ENCODE results near the gene WDFY4. TPM values are rescaled to one million over a fixed set of nuclear protein-coding genes. Genes with fewer than 3 reads are reported as not detected.

WDFY4 gene
- total RNA-seq, 1 donor from 2014 or later = not detected

DNA sequence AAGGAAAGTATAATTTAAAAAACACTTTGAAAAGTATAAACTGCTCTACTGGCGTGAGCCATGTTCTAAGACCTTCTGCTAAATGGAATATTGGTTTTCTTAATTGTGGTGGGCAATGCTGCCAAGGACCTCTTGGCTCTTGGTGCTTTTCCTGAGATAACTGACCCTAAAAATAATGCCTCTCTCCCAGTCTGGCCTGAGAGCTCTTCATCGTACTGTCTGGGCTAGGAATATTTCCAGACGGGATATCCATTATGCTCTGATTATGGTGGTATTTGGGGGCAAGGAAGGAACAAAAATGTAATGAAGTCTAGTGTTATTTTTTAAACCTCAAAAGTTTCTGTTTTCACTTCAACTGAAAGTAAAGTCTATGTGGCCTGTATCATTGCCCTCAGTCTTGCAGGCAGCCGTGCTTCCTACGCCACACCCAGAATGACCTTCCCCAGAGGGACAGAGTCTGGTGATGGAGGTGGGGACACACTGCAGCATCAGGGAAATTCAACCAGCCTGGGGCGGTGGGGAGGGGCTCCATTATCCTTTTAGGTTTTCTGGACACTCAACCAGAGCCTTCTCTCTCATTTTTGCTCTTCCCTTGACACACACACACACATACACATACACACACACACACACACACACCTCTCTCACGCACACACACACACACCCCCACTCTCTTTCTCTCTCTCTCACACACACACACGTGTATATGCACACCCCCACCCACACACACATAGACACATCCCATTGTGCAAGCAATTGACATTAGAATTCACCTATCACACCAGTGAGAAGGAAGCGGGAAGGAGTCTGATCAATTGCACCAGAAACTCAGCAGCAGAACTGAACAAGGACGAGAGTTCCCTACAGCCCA is 155.4 kb downstream of the WDFY4 start:
- Mint-ChIP-seq H3K4me1 (peaks cover 9% of the 10 kb centered on the region), H3K4me3 (no peak overlapping the region), H3K9me3 (no peaks in the 10 kb centered on the region), H3K27me3 (ENCODE audit: insufficient read depth, low read depth) (no peaks in the 10 kb centered on the region), H3K36me3 (no peaks in the 10 kb centered on the region), H3K27ac (no peak overlapping the region)
- Histone ChIP-seq H3K4me3 (no peak overlapping the region), H2AFZ (replicated peaks) (no peak overlapping the region), H3K4me2 (no peak overlapping the region), H3K36me3 (no peaks in the 10 kb centered on the region), H3F3A (ENCODE audit: low read depth) (no peaks in the 10 kb centered on the region), H4K20me1 (ENCODE audit: low read depth) (no peaks in the 10 kb centered on the region), H3K4me1 (peaks cover 13% of the 10 kb centered on the region), H3K27ac (no peak overlapping the region), H3K9ac (no peak overlapping the region), H3K27me3 (no peaks in the 10 kb centered on the region), H3K9me3 (ENCODE audit: low read depth) (no peaks in the 10 kb centered on the region), H3K79me2 (ENCODE audit: low read depth) (no peaks in the 10 kb centered on the region)
- TF ChIP-seq EZH2 (IDR thresholded peaks at IDR 0.05) (no peak), EZH2phosphoT487 (IDR thresholded peaks at IDR 0.05) (no peak)
- TF ChIP-seq, protein P1, sequence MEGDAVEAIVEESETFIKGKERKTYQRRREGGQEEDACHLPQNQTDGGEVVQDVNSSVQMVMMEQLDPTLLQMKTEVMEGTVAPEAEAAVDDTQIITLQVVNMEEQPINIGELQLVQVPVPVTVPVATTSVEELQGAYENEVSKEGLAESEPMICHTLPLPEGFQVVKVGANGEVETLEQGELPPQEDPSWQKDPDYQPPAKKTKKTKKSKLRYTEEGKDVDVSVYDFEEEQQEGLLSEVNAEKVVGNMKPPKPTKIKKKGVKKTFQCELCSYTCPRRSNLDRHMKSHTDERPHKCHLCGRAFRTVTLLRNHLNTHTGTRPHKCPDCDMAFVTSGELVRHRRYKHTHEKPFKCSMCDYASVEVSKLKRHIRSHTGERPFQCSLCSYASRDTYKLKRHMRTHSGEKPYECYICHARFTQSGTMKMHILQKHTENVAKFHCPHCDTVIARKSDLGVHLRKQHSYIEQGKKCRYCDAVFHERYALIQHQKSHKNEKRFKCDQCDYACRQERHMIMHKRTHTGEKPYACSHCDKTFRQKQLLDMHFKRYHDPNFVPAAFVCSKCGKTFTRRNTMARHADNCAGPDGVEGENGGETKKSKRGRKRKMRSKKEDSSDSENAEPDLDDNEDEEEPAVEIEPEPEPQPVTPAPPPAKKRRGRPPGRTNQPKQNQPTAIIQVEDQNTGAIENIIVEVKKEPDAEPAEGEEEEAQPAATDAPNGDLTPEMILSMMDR (IDR thresholded peaks at IDR 0.05) = no peak
- DNase-seq (ENCODE audit: low spot score) = no peak

DNA sequence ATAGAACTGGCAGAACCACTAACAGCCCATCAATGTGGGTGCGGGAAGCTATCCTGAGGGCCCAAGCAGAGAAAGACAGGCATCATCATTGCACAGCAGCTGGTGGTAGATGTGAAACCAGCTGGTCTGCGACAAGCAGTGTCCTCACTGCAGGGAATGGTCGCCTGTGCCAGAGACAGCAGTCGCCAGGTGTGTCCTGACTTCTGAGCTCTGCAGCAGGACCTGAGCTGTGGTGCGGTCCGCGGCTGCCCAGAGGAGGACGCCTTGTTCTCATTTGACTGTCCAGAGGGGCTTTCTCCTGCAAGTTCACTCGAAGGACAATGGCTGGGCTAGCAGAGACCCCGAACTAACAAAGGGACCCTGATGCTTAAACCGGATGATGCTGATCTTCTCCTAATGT is 157.6 kb downstream of the WDFY4 start:
- no peak for DNase-seq (ENCODE audit: low spot score)
- H3K4me3 Mint-ChIP-seq = no peak overlapping the region
- H3K27ac ChIP-seq = no peak overlapping the region
- H3K27me3 Mint-ChIP-seq (ENCODE audit: insufficient read depth, low read depth) = no peaks in the 10 kb centered on the region
- no peak overlapping the region for H3K27ac Mint-ChIP-seq
- H3K36me3 ChIP-seq = no peaks in the 10 kb centered on the region
- peaks cover 13% of the 10 kb centered on the region for H3K4me1 ChIP-seq
- H3K27me3 ChIP-seq = no peaks in the 10 kb centered on the region
- no peaks in the 10 kb centered on the region for H3K9me3 Mint-ChIP-seq
- H3K4me3 ChIP-seq = no peak overlapping the region
- no peaks in the 10 kb centered on the region for H3K9me3 ChIP-seq (ENCODE audit: low read depth)
- peaks cover 9% of the 10 kb centered on the region for H3K4me1 Mint-ChIP-seq
- H3K79me2 ChIP-seq (ENCODE audit: low read depth) = no peaks in the 10 kb centered on the region
- H3K9ac ChIP-seq = no peak overlapping the region
- H3F3A ChIP-seq (ENCODE audit: low read depth) = no peaks in the 10 kb centered on the region
- H2AFZ ChIP-seq (replicated peaks) = no peak overlapping the region
- H3K4me2 ChIP-seq = no peak overlapping the region
- no peaks in the 10 kb centered on the region for H3K36me3 Mint-ChIP-seq
- TF ChIP-seq, protein P1 (IDR thresholded peaks at IDR 0.05) = no peak
- no peak for TF ChIP-seq EZH2 (IDR thresholded peaks at IDR 0.05)
- H4K20me1 ChIP-seq (ENCODE audit: low read depth) = no peaks in the 10 kb centered on the region

DNA sequence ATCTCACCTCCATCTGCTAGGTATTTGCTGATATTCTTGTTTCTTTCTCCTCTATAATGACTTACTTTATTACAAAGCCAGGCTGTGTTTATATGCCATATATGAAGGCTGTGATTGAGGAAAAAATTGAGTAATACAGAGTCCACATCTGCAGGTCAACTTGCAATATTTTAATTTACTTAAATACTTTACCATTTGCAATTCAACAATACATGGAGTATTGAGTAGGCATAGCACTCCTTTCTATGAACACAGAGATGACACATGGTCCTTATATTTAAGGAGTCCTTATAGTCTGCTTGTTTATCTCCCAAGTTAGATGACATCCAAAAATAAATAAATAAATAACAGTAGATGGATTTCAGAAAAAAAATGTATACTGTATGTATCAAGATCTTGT is 158.5 kb downstream of the WDFY4 start:
- Mint-ChIP-seq H3K4me3 (no peak overlapping the region), H3K36me3 (no peaks in the 10 kb centered on the region), H3K9me3 (no peaks in the 10 kb centered on the region), H3K27ac (no peak overlapping the region), H3K27me3 (ENCODE audit: insufficient read depth, low read depth) (no peaks in the 10 kb centered on the region), H3K4me1 (peaks cover 9% of the 10 kb centered on the region)
- TF ChIP-seq, protein P1 (IDR thresholded peaks at IDR 0.05) = no peak
- no peak for TF ChIP-seq EZH2phosphoT487 (IDR thresholded peaks at IDR 0.05)
- no peak for TF ChIP-seq EZH2 (IDR thresholded peaks at IDR 0.05)
- H4K20me1 ChIP-seq (ENCODE audit: low read depth) = no peaks in the 10 kb centered on the region
- no peak overlapping the region for H3K27ac ChIP-seq
- H3K4me2 ChIP-seq = no peak overlapping the region
- no peaks in the 10 kb centered on the region for H3K36me3 ChIP-seq
- no peaks in the 10 kb centered on the region for H3K79me2 ChIP-seq (ENCODE audit: low read depth)
- no peak for DNase-seq (ENCODE audit: low spot score)
- no peaks in the 10 kb centered on the region for H3F3A ChIP-seq (ENCODE audit: low read depth)
- H3K4me1 ChIP-seq = peaks cover 13% of the 10 kb centered on the region
- H3K27me3 ChIP-seq = no peaks in the 10 kb centered on the region
- no peak overlapping the region for H3K4me3 ChIP-seq
- H3K9ac ChIP-seq = no peak overlapping the region
- no peak overlapping the region for H2AFZ ChIP-seq (replicated peaks)
- H3K9me3 ChIP-seq (ENCODE audit: low read depth) = no peaks in the 10 kb centered on the region
